Measurements from ENCODE around the gene GSK3A.

GRCh38 chr19:42212886-42213285 is 29.5 kb downstream of the GSK3A start:
- no peak for TF ChIP-seq POLR2A (IDR thresholded peaks at IDR 0.05; ENCODE audit: low read depth, low read length)
- TF ChIP-seq POLR2AphosphoS5 (IDR thresholded peaks at IDR 0.05; ENCODE audit: low read depth, low read length), result no peak
- no peak for TF ChIP-seq PAX5 (IDR thresholded peaks at IDR 0.05; ENCODE audit: insufficient read depth, low read length, severe bottlenecking)

Data from GM12891 (cell line).